GM12875 (cell line): ENCODE data around the gene CD226.

Source experiments
- H3K4me3 ChIP-seq: one replicate; pipeline ENCODE4 v1.5.1; 2011; ENCODE audit warnings: low read depth, low read length, control low read depth
- CTCF ChIP-seq: IDR thresholded peaks from 2 replicates; pipeline ENCODE4 v1.5.1; 2011; ENCODE audit warnings: low read depth, mild to moderate bottlenecking, control low read depth, inconsistent platforms, low read length, moderate library complexity, borderline replicate concordance; ENCODE audit not compliant: insufficient read depth

CD226 gene

GRCh38 chr18:69974365-69974764 lies 26.7 kb upstream of the CD226 start:
- no peak for TF ChIP-seq CTCF
- no peak overlapping the region for H3K4me3 ChIP-seq

GRCh38 chr18:69969491-69969890 lies 21.8 kb upstream of the CD226 start:
- H3K4me3 ChIP-seq, result no peak overlapping the region
- TF ChIP-seq CTCF, result no peak

- TF ChIP-seq CTCF, result no peak
- no peak overlapping the region for H3K4me3 ChIP-seq
These were observed 20.4 kb upstream of the CD226 start for GRCh38 chr18:69968039-69968438.

GRCh38 chr18:69963196-69963595 lies 15.5 kb upstream of the CD226 start:
- no peak overlapping the region for H3K4me3 ChIP-seq
- no peak for TF ChIP-seq CTCF

GRCh38 chr18:69961718-69962117 lies 14.0 kb upstream of the CD226 start:
- TF ChIP-seq CTCF, result no peak
- H3K4me3 ChIP-seq, result no peak overlapping the region

- no peak for TF ChIP-seq CTCF
These were observed 10.7 kb upstream of the CD226 start for GRCh38 chr18:69958422-69958821.

GRCh38 chr18:69957747-69958146 lies 10.1 kb upstream of the CD226 start:
- TF ChIP-seq CTCF, result no peak
- no peak overlapping the region for H3K4me3 ChIP-seq

More at GRCh38 chr18:69958422-69958821, 10.7 kb upstream of the CD226 start:
- no peak overlapping the region for H3K4me3 ChIP-seq
